Neural cell (in vitro differentiated cells): ENCODE results near the gene E2F3. TPM values are rescaled to one million over a fixed set of nuclear protein-coding genes. Genes with fewer than 3 reads are reported as not detected.

Experiments
- H2AFZ ChIP-seq: fragments of 200-600, 300-800 bp; sonication (generic), shearing (Covaris generic); 2 replicates; pipeline ENCODE4 v1.6.0; 2014; ENCODE audit warnings: low read depth, mild to moderate bottlenecking, antibody characterized with exemption, low read length, moderate library complexity
- H3F3A ChIP-seq: fragments of 200-600 bp; shearing (Covaris generic); 2 replicates; pipeline ENCODE4 v1.6.1; 2016; ENCODE audit warnings: mild to moderate bottlenecking, moderate library complexity, mixed read lengths, antibody characterized with exemption, low read length; ENCODE audit not compliant: insufficient read depth, poor library complexity, severe bottlenecking
- H3K27ac ChIP-seq: fragments of 200-600, 300-800 bp; sonication (generic), shearing (Covaris generic); 2 replicates; pipeline ENCODE4 v1.5.1; 2014; ENCODE audit warnings: mild to moderate bottlenecking, low read length, moderate library complexity
- H3K27me3 ChIP-seq: fragments of 300-800, 200-600 bp; sonication (generic), shearing (Covaris generic); 2 replicates; pipeline ENCODE4 v1.6.0; 2014; ENCODE audit warnings: mild to moderate bottlenecking, low read depth, low read length, moderate library complexity; ENCODE audit not compliant: insufficient read depth
- H3K36me3 ChIP-seq: fragments of 300-800, 200-600 bp; sonication (generic), shearing (Covaris generic); 2 replicates; pipeline ENCODE4 v1.5.1; 2014; ENCODE audit warnings: mild to moderate bottlenecking, antibody characterized with exemption, low read length, moderate library complexity; ENCODE audit not compliant: insufficient read depth
- H3K4me2 ChIP-seq: fragments of 300-800, 200-600 bp; sonication (generic), shearing (Covaris generic); 2 replicates; pipeline ENCODE4 v1.6.0; 2014; ENCODE audit warnings: mild to moderate bottlenecking, low read length
- H3K4me3 ChIP-seq: fragments of 300-800, 200-600 bp; sonication (generic), shearing (Covaris generic); 2 replicates; pipeline ENCODE4 v1.5.1; 2014; ENCODE audit warnings: mild to moderate bottlenecking, low read length, moderate library complexity
- H3K79me2 ChIP-seq: fragments of 200-600 bp; shearing (Covaris generic); replicated peaks from 2 replicates; pipeline ENCODE4 v1.6.0; 2014; ENCODE audit warnings: mild to moderate bottlenecking, low read length, moderate library complexity; ENCODE audit not compliant: insufficient read depth
- H3K9ac ChIP-seq: fragments of 300-800, 200-600 bp; sonication (generic), shearing (Covaris generic); 2 replicates; pipeline ENCODE4 v1.6.1; 2016; ENCODE audit warnings: mild to moderate bottlenecking, low read length, mixed read lengths
- H3K9me2 ChIP-seq: fragments of 200-600 bp; shearing (Covaris generic); 2 replicates; pipeline ENCODE4 v1.6.1; 2016; ENCODE audit warnings: mild to moderate bottlenecking, low read length, mixed read lengths; ENCODE audit not compliant: insufficient read depth
- H3K9me3 ChIP-seq: fragments of 200-600, 300-800 bp; sonication (generic), shearing (Covaris generic); 2 replicates; pipeline ENCODE4 v1.6.1; 2016; ENCODE audit warnings: mild to moderate bottlenecking, mixed run types, low read length, moderate library complexity, mixed read lengths
- H4K20me1 ChIP-seq: fragments of 200-600 bp; shearing (Covaris generic); 2 replicates; pipeline ENCODE4 v1.6.1; 2016; ENCODE audit warnings: mild to moderate bottlenecking, mixed run types; ENCODE audit not compliant: insufficient read depth
- EP300 ChIP-seq: fragments of 450-650 bp; conservative IDR thresholded peaks from 2 replicates; pipeline ENCODE4 v1.6.1; 2014; ENCODE audit warnings: antibody characterized with exemption, mild to moderate bottlenecking, moderate library complexity; ENCODE audit not compliant: poor library complexity, severe bottlenecking
- EZH2 ChIP-seq: fragments of 200-600, 300-800 bp; shearing (Covaris generic), sonication (generic); IDR thresholded peaks from 2 replicates; pipeline ENCODE4 v1.6.1; 2014; ENCODE audit warnings: antibody characterized with exemption, low read length, borderline replicate concordance, mild to moderate bottlenecking; ENCODE audit not compliant: insufficient read depth, poor library complexity, severe bottlenecking
- MXI1 ChIP-seq: fragments of 450-650 bp; conservative IDR thresholded peaks from 2 replicates; pipeline ENCODE4 v1.6.1; 2014; ENCODE audit warnings: antibody characterized with exemption, mild to moderate bottlenecking; ENCODE audit not compliant: poor library complexity, severe bottlenecking
- POLR2AphosphoS5 ChIP-seq: IDR thresholded peaks from 2 replicates; pipeline ENCODE4 v1.6.1; 2012
- RAD21 ChIP-seq: fragments of 450-650 bp; conservative IDR thresholded peaks from 2 replicates; pipeline ENCODE4 v1.6.1; 2014; ENCODE audit warnings: antibody characterized with exemption, mild to moderate bottlenecking, moderate library complexity
- SMC3 ChIP-seq: fragments of 450-650 bp; conservative IDR thresholded peaks from 2 replicates; pipeline ENCODE4 v1.6.1; 2014; ENCODE audit warnings: antibody characterized with exemption, mild to moderate bottlenecking, moderate library complexity; ENCODE audit not compliant: poor library complexity
- TAF1 ChIP-seq: IDR thresholded peaks from 2 replicates; pipeline ENCODE4 v1.6.1; 2012; ENCODE audit warnings: low read depth
- polyA plus RNA-seq: library from polyadenylated mRNA; depleted of rRNA; stranded (reverse); fragments of >200 nt; gene quantifications from 2 replicates; pipeline ENCODE4 v1.2.3, GENCODE V29; 2014
- TF ChIP-seq, protein P1 (sequence below): fragments of 450-650 bp; IDR thresholded peaks from 2 replicates; pipeline ENCODE4 v1.5.1; 2014; ENCODE audit warnings: antibody characterized with exemption, mild to moderate bottlenecking, moderate library complexity; ENCODE audit not compliant: poor library complexity, severe bottlenecking
- TF ChIP-seq, protein P2 (sequence below): IDR thresholded peaks from 2 replicates; pipeline ENCODE4 v1.6.1; 2012; ENCODE audit warnings: borderline replicate concordance

Gene E2F3
- polyA plus RNA-seq, 1 donor from 2014 or later, result 4.8 TPM

DNA sequence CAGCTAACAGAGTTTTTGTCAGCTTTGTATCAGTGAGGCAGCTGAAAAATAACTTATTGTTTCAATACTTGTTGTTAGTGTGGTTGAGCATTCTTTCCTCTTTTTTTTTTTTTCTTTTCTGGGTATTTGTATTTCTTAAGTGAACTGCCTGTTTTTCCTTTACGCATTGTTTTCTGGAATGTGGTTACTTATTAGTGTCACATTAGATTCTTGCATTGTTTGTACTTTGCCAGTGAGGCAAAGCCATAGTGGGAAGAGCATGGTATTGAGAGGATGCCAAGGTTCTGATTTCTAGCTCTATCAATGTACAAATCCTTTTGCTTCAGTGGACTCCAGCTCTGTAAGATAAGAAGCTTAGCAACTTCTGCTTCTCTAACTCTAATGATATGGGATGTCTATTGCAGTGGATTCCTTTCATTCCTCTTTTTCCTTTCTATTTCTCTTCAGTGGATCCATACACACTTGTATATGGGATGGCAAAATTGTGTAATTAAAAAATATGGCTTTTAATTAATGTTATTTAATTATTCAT, 136.5 kb downstream of the E2F3 start:
- no peak overlapping the region for H3K4me3 ChIP-seq
- no peaks in the 10 kb centered on the region for H4K20me1 ChIP-seq
- H3K9me3 ChIP-seq, result no peaks in the 10 kb centered on the region
- peaks cover 34% of the 10 kb centered on the region for H3K79me2 ChIP-seq
- no peaks in the 10 kb centered on the region for H3F3A ChIP-seq
- H3K27ac ChIP-seq, result no peak overlapping the region
- H3K9ac ChIP-seq, result no peak overlapping the region
- H3K27me3 ChIP-seq, result no peaks in the 10 kb centered on the region
- no peak overlapping the region for H3K4me2 ChIP-seq
- no peak overlapping the region for H2AFZ ChIP-seq
- H3K36me3 ChIP-seq, result no peaks in the 10 kb centered on the region
- H3K9me2 ChIP-seq, result no peaks in the 10 kb centered on the region
- no peak for TF ChIP-seq SMC3

DNA sequence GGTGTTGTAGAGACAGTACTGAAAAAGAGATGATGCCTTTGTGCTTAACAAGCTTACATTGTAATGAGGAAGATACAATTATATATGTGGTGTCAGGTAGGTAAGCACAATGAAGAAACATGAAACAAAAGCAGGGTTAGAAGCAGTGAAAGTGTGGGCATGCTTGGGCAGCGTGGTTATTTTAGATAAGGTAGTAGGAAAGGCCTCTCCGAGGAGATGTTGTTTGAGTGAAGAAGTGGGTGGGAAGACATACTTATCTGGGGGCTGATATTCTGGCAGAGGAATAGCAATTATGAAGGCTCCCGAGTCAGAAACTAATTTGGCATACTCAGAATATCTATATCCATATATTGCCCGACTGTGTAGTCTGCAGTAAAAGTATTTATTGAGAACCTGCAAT, 137.2 kb downstream of the E2F3 start:
- Histone ChIP-seq H4K20me1 (no peaks in the 10 kb centered on the region), H3K27ac (no peak overlapping the region), H3K4me3 (no peak overlapping the region), H3K36me3 (no peaks in the 10 kb centered on the region), H3K27me3 (no peaks in the 10 kb centered on the region), H2AFZ (no peak overlapping the region), H3K9ac (no peak overlapping the region), H3K79me2 (peaks cover 34% of the 10 kb centered on the region), H3K9me3 (no peaks in the 10 kb centered on the region), H3K9me2 (no peaks in the 10 kb centered on the region), H3K4me2 (no peak overlapping the region), H3F3A (no peaks in the 10 kb centered on the region)
- TF ChIP-seq EZH2 (no peak), POLR2AphosphoS5 (no peak), TAF1 (no peak), MXI1 (no peak), EP300 (no peak), RAD21 (no peak), SMC3 (no peak)
- TF ChIP-seq, protein P1, sequence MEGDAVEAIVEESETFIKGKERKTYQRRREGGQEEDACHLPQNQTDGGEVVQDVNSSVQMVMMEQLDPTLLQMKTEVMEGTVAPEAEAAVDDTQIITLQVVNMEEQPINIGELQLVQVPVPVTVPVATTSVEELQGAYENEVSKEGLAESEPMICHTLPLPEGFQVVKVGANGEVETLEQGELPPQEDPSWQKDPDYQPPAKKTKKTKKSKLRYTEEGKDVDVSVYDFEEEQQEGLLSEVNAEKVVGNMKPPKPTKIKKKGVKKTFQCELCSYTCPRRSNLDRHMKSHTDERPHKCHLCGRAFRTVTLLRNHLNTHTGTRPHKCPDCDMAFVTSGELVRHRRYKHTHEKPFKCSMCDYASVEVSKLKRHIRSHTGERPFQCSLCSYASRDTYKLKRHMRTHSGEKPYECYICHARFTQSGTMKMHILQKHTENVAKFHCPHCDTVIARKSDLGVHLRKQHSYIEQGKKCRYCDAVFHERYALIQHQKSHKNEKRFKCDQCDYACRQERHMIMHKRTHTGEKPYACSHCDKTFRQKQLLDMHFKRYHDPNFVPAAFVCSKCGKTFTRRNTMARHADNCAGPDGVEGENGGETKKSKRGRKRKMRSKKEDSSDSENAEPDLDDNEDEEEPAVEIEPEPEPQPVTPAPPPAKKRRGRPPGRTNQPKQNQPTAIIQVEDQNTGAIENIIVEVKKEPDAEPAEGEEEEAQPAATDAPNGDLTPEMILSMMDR, result no peak
- TF ChIP-seq, protein P2, sequence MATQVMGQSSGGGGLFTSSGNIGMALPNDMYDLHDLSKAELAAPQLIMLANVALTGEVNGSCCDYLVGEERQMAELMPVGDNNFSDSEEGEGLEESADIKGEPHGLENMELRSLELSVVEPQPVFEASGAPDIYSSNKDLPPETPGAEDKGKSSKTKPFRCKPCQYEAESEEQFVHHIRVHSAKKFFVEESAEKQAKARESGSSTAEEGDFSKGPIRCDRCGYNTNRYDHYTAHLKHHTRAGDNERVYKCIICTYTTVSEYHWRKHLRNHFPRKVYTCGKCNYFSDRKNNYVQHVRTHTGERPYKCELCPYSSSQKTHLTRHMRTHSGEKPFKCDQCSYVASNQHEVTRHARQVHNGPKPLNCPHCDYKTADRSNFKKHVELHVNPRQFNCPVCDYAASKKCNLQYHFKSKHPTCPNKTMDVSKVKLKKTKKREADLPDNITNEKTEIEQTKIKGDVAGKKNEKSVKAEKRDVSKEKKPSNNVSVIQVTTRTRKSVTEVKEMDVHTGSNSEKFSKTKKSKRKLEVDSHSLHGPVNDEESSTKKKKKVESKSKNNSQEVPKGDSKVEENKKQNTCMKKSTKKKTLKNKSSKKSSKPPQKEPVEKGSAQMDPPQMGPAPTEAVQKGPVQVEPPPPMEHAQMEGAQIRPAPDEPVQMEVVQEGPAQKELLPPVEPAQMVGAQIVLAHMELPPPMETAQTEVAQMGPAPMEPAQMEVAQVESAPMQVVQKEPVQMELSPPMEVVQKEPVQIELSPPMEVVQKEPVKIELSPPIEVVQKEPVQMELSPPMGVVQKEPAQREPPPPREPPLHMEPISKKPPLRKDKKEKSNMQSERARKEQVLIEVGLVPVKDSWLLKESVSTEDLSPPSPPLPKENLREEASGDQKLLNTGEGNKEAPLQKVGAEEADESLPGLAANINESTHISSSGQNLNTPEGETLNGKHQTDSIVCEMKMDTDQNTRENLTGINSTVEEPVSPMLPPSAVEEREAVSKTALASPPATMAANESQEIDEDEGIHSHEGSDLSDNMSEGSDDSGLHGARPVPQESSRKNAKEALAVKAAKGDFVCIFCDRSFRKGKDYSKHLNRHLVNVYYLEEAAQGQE, result no peak

DNA sequence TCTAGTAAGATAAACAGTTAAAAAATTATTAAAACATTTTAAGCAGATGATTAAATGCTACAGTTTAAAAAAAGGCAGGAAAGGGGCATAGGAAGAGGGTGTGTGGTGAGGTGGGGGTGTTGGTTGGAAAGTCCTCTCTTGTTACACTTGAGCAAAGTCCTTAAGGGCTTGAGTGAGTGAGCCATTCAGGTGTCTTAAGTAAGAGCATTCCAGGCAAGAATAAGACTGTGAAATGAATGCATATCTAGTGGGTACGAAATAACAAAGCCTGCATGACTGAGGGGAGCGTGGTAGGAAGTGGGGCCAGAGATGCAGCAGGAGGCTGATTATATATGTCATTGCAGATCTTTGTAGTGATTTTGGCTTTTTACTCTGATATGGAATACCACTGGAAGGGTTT, 137.7 kb downstream of the E2F3 start:
- Histone ChIP-seq H3F3A (no peaks in the 10 kb centered on the region), H3K27ac (no peak overlapping the region), H3K79me2 (peaks cover 34% of the 10 kb centered on the region), H3K27me3 (no peaks in the 10 kb centered on the region), H3K4me3 (no peak overlapping the region), H4K20me1 (no peaks in the 10 kb centered on the region), H3K9me2 (no peaks in the 10 kb centered on the region), H3K9me3 (no peaks in the 10 kb centered on the region), H3K9ac (no peak overlapping the region), H3K4me2 (no peak overlapping the region), H3K36me3 (no peaks in the 10 kb centered on the region), H2AFZ (no peak overlapping the region)
- TF ChIP-seq POLR2AphosphoS5, result no peak
- TF ChIP-seq EZH2, result no peak
- TF ChIP-seq, protein P1, result no peak
- no peak for TF ChIP-seq TAF1
- TF ChIP-seq, protein P2, result no peak
- no peak for TF ChIP-seq SMC3
- no peak for TF ChIP-seq RAD21
- TF ChIP-seq MXI1, result no peak
- TF ChIP-seq EP300, result no peak
